DOHH2 (cell line): Measurements from ENCODE around the gene ZNF260.
"Not testable (repeated sequence)": the region's sequence is repeated elsewhere in the genome, so short reads cannot be mapped to it uniquely, and the experiment has no call there.

Experiments
- EZH2phosphoT487 ChIP-seq: fragments of 200-600 bp; sonication (generic); IDR thresholded peaks from 2 replicates; pipeline ENCODE4 v1.6.1; 2017; ENCODE audit warnings: borderline replicate concordance, mild to moderate bottlenecking, antibody characterized with exemption, low read length, moderate library complexity, mixed read lengths
- TF ChIP-seq, protein P1 (sequence below): fragments of 200-600 bp; sonication (generic); IDR thresholded peaks from one replicate; pipeline ENCODE4 v1.5.1; 2014; ENCODE audit warnings: antibody characterized with exemption, mild to moderate bottlenecking, low read depth, low read length; ENCODE audit not compliant: poor library complexity, severe bottlenecking

DNA sequence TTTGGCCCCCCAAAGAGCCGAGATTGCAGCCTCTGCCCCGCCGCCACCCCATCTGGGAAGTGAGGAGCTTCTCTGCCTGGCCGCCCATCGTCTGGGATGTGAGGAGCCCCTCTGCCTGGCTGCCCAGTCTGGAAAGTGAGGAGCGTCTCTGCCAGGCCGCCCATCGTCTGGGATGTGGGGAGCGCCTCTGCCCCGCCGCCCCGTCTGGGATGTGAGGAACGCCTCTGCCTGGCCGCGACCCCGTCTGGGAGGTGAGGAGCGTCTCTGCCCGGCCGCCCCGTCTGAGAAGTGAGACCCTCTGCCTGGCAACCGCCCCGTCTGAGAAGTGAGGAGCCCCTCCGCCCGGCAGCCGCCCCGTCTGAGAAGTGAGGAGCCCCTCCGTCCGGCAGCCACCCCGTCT is 37.2 kb downstream of the ZNF260 start:
- TF ChIP-seq, protein P1, sequence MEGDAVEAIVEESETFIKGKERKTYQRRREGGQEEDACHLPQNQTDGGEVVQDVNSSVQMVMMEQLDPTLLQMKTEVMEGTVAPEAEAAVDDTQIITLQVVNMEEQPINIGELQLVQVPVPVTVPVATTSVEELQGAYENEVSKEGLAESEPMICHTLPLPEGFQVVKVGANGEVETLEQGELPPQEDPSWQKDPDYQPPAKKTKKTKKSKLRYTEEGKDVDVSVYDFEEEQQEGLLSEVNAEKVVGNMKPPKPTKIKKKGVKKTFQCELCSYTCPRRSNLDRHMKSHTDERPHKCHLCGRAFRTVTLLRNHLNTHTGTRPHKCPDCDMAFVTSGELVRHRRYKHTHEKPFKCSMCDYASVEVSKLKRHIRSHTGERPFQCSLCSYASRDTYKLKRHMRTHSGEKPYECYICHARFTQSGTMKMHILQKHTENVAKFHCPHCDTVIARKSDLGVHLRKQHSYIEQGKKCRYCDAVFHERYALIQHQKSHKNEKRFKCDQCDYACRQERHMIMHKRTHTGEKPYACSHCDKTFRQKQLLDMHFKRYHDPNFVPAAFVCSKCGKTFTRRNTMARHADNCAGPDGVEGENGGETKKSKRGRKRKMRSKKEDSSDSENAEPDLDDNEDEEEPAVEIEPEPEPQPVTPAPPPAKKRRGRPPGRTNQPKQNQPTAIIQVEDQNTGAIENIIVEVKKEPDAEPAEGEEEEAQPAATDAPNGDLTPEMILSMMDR, result not testable (repeated sequence)
- not testable (repeated sequence) for TF ChIP-seq EZH2phosphoT487
